MM.1S (cell line): ENCODE data around the gene CHGA.

Source experiments
- DNase-seq: peaks from one replicate; pipeline ENCODE4 v3.0.0-alpha.2; 2015
- H2AFZ ChIP-seq: fragments of 300-600 bp; sonication (generic); 2 replicates; pipeline ENCODE4 v1.6.0; 2016; ENCODE audit warnings: antibody characterized with exemption, low read length
- H3F3A ChIP-seq: fragments of 300-600 bp; sonication (generic); 2 replicates; pipeline ENCODE4 v1.6.1; 2016; ENCODE audit warnings: mild to moderate bottlenecking, antibody characterized with exemption, low read length, moderate library complexity, mixed read lengths; ENCODE audit not compliant: insufficient read depth
- H3K27ac ChIP-seq: fragments of 300-600 bp; sonication (generic); 2 replicates; pipeline ENCODE4 v1.5.1; 2016; ENCODE audit warnings: mild to moderate bottlenecking, low read length
- H3K27me3 ChIP-seq: fragments of 300-600 bp; sonication (generic); replicated peaks from 2 replicates; pipeline ENCODE4 v1.6.0; 2016; ENCODE audit warnings: low read length; ENCODE audit not compliant: insufficient read depth
- H3K36me3 ChIP-seq: fragments of 300-600 bp; sonication (generic); replicated peaks from 2 replicates; pipeline ENCODE4 v1.6.1; 2016; ENCODE audit warnings: mild to moderate bottlenecking, low read length, mixed read lengths; ENCODE audit not compliant: insufficient read depth
- H3K4me1 ChIP-seq: fragments of 300-600 bp; sonication (generic); 2 replicates; pipeline ENCODE4 v1.6.1; 2016; ENCODE audit warnings: low read length, mixed read lengths
- H3K4me2 ChIP-seq: fragments of 300-600 bp; sonication (generic); 2 replicates; pipeline ENCODE4 v1.6.0; 2016; ENCODE audit warnings: low read depth, low read length
- H3K4me3 ChIP-seq: fragments of 300-600 bp; sonication (generic); 2 replicates; pipeline ENCODE4 v1.5.1; 2016; ENCODE audit warnings: low read length, mixed read lengths
- H3K79me2 ChIP-seq: fragments of 300-600 bp; sonication (generic); 2 replicates; pipeline ENCODE4 v1.6.1; 2016; ENCODE audit warnings: mixed run types, low read length, mixed read lengths
- H3K9ac ChIP-seq: fragments of 300-600 bp; sonication (generic); 2 replicates; pipeline ENCODE4 v1.6.1; 2016; ENCODE audit warnings: low read length, mixed read lengths
- H3K9me2 ChIP-seq: fragments of 300-600 bp; sonication (generic); replicated peaks from 2 replicates; pipeline ENCODE4 v1.6.1; 2016; ENCODE audit warnings: mild to moderate bottlenecking, low read length, mixed read lengths; ENCODE audit not compliant: insufficient read depth
- H3K9me3 ChIP-seq: fragments of 300-600 bp; sonication (generic); replicated peaks from 2 replicates; pipeline ENCODE4 v1.6.1; 2016; ENCODE audit warnings: mild to moderate bottlenecking, low read length, mixed read lengths; ENCODE audit not compliant: insufficient read depth
- H4K20me1 ChIP-seq: fragments of 300-600 bp; sonication (generic); 2 replicates; pipeline ENCODE4 v1.6.1; 2016; ENCODE audit warnings: mild to moderate bottlenecking, low read length, moderate library complexity, mixed read lengths; ENCODE audit not compliant: insufficient read depth
- EZH2 ChIP-seq: fragments of 300-600 bp; sonication (generic); optimal IDR thresholded peaks from 2 replicates; pipeline ENCODE3; 2017; ENCODE audit warnings: low read depth, mild to moderate bottlenecking, antibody characterized with exemption, low read length, mixed read lengths
- EZH2phosphoT487 ChIP-seq: fragments of 300-600 bp; sonication (generic); IDR thresholded peaks from 2 replicates; pipeline ENCODE4 v1.6.1; 2018; ENCODE audit warnings: antibody characterized with exemption, low read length
- TF ChIP-seq, protein P1 (sequence below): fragments of 300-600 bp; sonication (generic); IDR thresholded peaks from 2 replicates; pipeline ENCODE4 v1.5.1; 2016; ENCODE audit warnings: antibody characterized with exemption, low read length, mixed read lengths

The CHGA gene

DNA sequence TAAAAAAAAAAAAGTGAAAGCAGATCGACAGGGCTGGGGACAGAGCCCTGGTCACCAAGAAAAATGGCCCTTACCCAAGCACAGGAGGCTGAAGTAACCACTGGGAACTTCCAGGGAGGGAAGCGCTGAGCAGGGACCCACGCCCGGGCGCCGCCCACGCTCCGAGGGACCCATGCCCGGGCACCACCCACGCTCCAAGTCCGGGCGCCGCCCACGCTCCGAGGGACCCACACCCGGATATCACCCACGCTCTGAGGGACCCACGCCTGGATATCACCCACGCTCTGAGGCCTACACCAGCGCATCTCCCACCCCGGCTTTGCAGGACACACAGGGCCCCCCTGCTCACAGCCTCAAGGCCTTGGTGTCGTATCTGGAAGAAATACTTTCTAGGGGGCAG lies 25.7 kb downstream of the CHGA start:
- no peaks in the 10 kb centered on the region for H3K36me3 ChIP-seq

GRCh38 chr14:92949496-92950192 lies 26.7 kb downstream of the CHGA start:
- no peaks in the 10 kb centered on the region for H3K9me3 ChIP-seq
- H3K9ac ChIP-seq = no peak overlapping the region
- no peak for DNase-seq
- H3K36me3 ChIP-seq = no peaks in the 10 kb centered on the region
- H3K79me2 ChIP-seq = no peaks in the 10 kb centered on the region
- no peak overlapping the region for H2AFZ ChIP-seq
- no peak overlapping the region for H3K4me2 ChIP-seq
- H3K27me3 ChIP-seq = no peaks in the 10 kb centered on the region
- H3K4me3 ChIP-seq = no peak overlapping the region
- TF ChIP-seq EZH2phosphoT487 (no peak), EZH2 (no peak)
- TF ChIP-seq, protein P1, sequence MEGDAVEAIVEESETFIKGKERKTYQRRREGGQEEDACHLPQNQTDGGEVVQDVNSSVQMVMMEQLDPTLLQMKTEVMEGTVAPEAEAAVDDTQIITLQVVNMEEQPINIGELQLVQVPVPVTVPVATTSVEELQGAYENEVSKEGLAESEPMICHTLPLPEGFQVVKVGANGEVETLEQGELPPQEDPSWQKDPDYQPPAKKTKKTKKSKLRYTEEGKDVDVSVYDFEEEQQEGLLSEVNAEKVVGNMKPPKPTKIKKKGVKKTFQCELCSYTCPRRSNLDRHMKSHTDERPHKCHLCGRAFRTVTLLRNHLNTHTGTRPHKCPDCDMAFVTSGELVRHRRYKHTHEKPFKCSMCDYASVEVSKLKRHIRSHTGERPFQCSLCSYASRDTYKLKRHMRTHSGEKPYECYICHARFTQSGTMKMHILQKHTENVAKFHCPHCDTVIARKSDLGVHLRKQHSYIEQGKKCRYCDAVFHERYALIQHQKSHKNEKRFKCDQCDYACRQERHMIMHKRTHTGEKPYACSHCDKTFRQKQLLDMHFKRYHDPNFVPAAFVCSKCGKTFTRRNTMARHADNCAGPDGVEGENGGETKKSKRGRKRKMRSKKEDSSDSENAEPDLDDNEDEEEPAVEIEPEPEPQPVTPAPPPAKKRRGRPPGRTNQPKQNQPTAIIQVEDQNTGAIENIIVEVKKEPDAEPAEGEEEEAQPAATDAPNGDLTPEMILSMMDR = no peak
- H3K9me2 ChIP-seq = no peaks in the 10 kb centered on the region
- no peak overlapping the region for H3K27ac ChIP-seq
- no peaks in the 10 kb centered on the region for H4K20me1 ChIP-seq
- no peaks in the 10 kb centered on the region for H3F3A ChIP-seq
- no peaks in the 10 kb centered on the region for H3K4me1 ChIP-seq

More for the DNA sequence above, 25.7 kb downstream of the CHGA start:
- no peaks in the 10 kb centered on the region for H3K79me2 ChIP-seq
- H3K4me3 ChIP-seq = no peak overlapping the region
- H3K9me3 ChIP-seq = no peaks in the 10 kb centered on the region
- no peaks in the 10 kb centered on the region for H4K20me1 ChIP-seq
- no peaks in the 10 kb centered on the region for H3K27me3 ChIP-seq
- H3K4me2 ChIP-seq = no peak overlapping the region
- no peak overlapping the region for H3K9ac ChIP-seq
- TF ChIP-seq, protein P1 = no peak
- TF ChIP-seq EZH2phosphoT487 (no peak), EZH2 (no peak)
- H3K27ac ChIP-seq = no peak overlapping the region
- no peaks in the 10 kb centered on the region for H3K9me2 ChIP-seq
- no peak for DNase-seq
- H3F3A ChIP-seq = no peaks in the 10 kb centered on the region
- no peaks in the 10 kb centered on the region for H3K4me1 ChIP-seq
- H2AFZ ChIP-seq = no peak overlapping the region

GRCh38 chr14:92950193-92950540 lies 27.2 kb downstream of the CHGA start:
- DNase-seq = no peak
- Histone ChIP-seq H3K4me2 (no peak overlapping the region), H3K36me3 (no peaks in the 10 kb centered on the region), H3F3A (no peaks in the 10 kb centered on the region), H3K9ac (no peak overlapping the region), H4K20me1 (no peaks in the 10 kb centered on the region), H3K27me3 (no peaks in the 10 kb centered on the region), H3K9me2 (no peaks in the 10 kb centered on the region), H3K9me3 (no peaks in the 10 kb centered on the region), H3K27ac (no peak overlapping the region), H2AFZ (no peak overlapping the region), H3K79me2 (no peaks in the 10 kb centered on the region), H3K4me3 (no peak overlapping the region), H3K4me1 (no peaks in the 10 kb centered on the region)
- no peak for TF ChIP-seq EZH2

- no peak for DNase-seq
- H3K27me3 ChIP-seq = no peaks in the 10 kb centered on the region
- no peak overlapping the region for H3K4me3 ChIP-seq
- no peaks in the 10 kb centered on the region for H3K79me2 ChIP-seq
- no peak overlapping the region for H3K4me2 ChIP-seq
- TF ChIP-seq, protein P1 = no peak
- no peak for TF ChIP-seq EZH2phosphoT487
- TF ChIP-seq EZH2 = no peak
- H3K4me1 ChIP-seq = no peaks in the 10 kb centered on the region
- no peaks in the 10 kb centered on the region for H3F3A ChIP-seq
- H4K20me1 ChIP-seq = no peaks in the 10 kb centered on the region
- no peaks in the 10 kb centered on the region for H3K9me3 ChIP-seq
- no peak overlapping the region for H3K27ac ChIP-seq
- H3K9me2 ChIP-seq = no peaks in the 10 kb centered on the region
- H3K9ac ChIP-seq = no peak overlapping the region
- no peak overlapping the region for H2AFZ ChIP-seq
- no peaks in the 10 kb centered on the region for H3K36me3 ChIP-seq
Observed at GRCh38 chr14:92950773-92951172, 27.8 kb downstream of the CHGA start.
